A549 (cell line): ENCODE data around the gene MKNK2. TPM values are rescaled to one million over a fixed set of nuclear protein-coding genes. Genes with fewer than 3 reads are reported as not detected.

Experiments
- ATAC-seq, 2 experiments: fragments of 200-7000 bp in 1 of 2; fragments of >200 bp in 1 of 2; cut with Nextera tagmentation in 1 of 2; cut with Tn5 transposase in 1 of 2; 3 replicates each; pipeline versions ENCODE4 v1.8.0 to v1.9.1; 2018 to 2020; ENCODE audit warnings: mild to moderate bottlenecking in 1 of 2, moderate library complexity in 1 of 2
- CTCF ChIA-PET: fragments of 300-600 bp; sonication (Branson Sonifier 250); formaldehyde crosslinking; extraction: SDS; loops from one replicate; lab custom pipeline; 2021; ENCODE audit warnings: antibody characterized with exemption, inconsistent platforms; lab: Yijun Ruan, JAX
- POLR2A ChIA-PET: fragments of 350-600 bp; formaldehyde crosslinking; extraction: SDS; loops from one replicate; lab custom pipeline; 2021; ENCODE audit warnings: antibody characterized with exemption, inconsistent platforms; lab: Yijun Ruan, JAX
- DNase-seq, 2 experiments: peaks; one replicate each; pipeline versions ENCODE4 v3.0.0 to v3.0.0-alpha.2; 2011 to 2016; ENCODE audit warnings: low read depth in 1 of 2, low spot score in 1 of 2
- FAIRE-seq: peaks from 2 replicates; lab custom pipeline; 2011; peaks lifted over from hg19 to GRCh38; lab: Jason Lieb, UNC
- H3K27ac ChIP-seq, 2 experiments: fragments of >200 bp; sonication (Bioruptor Twin); formaldehyde crosslinking; 3 replicates each; pipeline ENCODE4 v1.5.1; 2016 to 2017
- H3K4me1 ChIP-seq: fragments of >200 bp; sonication (Bioruptor Twin); formaldehyde crosslinking; 3 replicates; pipeline ENCODE4 v1.6.1; 2016
- H3K4me2 ChIP-seq: fragments of >200 bp; sonication (Bioruptor Twin); formaldehyde crosslinking; 3 replicates; pipeline ENCODE4 v1.6.1; 2016
- H3K4me3 ChIP-seq: fragments of >200 bp; sonication (Bioruptor Twin); formaldehyde crosslinking; 3 replicates; pipeline ENCODE4 v1.5.1; 2016
- H3K9me3 ChIP-seq: fragments of >200 bp; sonication (Bioruptor Twin); formaldehyde crosslinking; 3 replicates; pipeline ENCODE4 v1.6.1; 2016
- CBX2 ChIP-seq: fragments of 200-600 bp; sonication (generic); IDR thresholded peaks from 2 replicates; pipeline ENCODE4 v1.6.1; 2016; ENCODE audit warnings: low read depth, mild to moderate bottlenecking, borderline replicate concordance
- CHD2 ChIP-seq: fragments of 150-350 bp; IDR thresholded peaks from 2 replicates; pipeline ENCODE4 v1.6.1; 2014; ENCODE audit warnings: low read length; ENCODE audit not compliant: partially characterized antibody
- CHD4 ChIP-seq: fragments of 200-600 bp; sonication (generic); IDR thresholded peaks from 2 replicates; pipeline ENCODE4 v1.6.1; 2016; ENCODE audit warnings: antibody characterized with exemption, mild to moderate bottlenecking, borderline replicate concordance
- EHF ChIP-seq: fragments of 250-450 bp; sonication (Bioruptor Pico); IDR thresholded peaks from 2 replicates; pipeline ENCODE4 v1.5.0; 2020; ENCODE audit warnings: mild to moderate bottlenecking
- EP300 ChIP-seq, 2 experiments: fragments of >200 bp; sonication (Bioruptor Twin); formaldehyde crosslinking; IDR thresholded peaks; 2 replicates in 1 of 2; 3 replicates in 1 of 2; pipeline ENCODE4 v1.6.1; 2016 to 2017
- FOSB ChIP-seq: fragments of 250-450 bp; sonication (Bioruptor Pico); IDR thresholded peaks from 2 replicates; pipeline ENCODE4 v1.5.0; 2020; ENCODE audit warnings: mild to moderate bottlenecking, moderate library complexity
- HDAC2 ChIP-seq: fragments of 200-600 bp; sonication (generic); IDR thresholded peaks from 2 replicates; pipeline ENCODE4 v1.6.1; 2016
- HEYL ChIP-seq: fragments of 250-450 bp; sonication (Bioruptor Pico); IDR thresholded peaks from 2 replicates; pipeline ENCODE4 v1.8.0; 2021; ENCODE audit warnings: mild to moderate bottlenecking, moderate library complexity
- HOXA7 ChIP-seq: fragments of 250-450 bp; sonication (Bioruptor Pico); IDR thresholded peaks from 2 replicates; pipeline ENCODE4 v1.5.0; 2020; ENCODE audit warnings: mild to moderate bottlenecking, moderate library complexity
- HOXB5 ChIP-seq: fragments of 250-450 bp; sonication (Bioruptor Pico); IDR thresholded peaks from 2 replicates; pipeline ENCODE4 v1.5.0; 2020; ENCODE audit warnings: mild to moderate bottlenecking, moderate library complexity
- MAFK ChIP-seq: fragments of 450-650 bp; IDR thresholded peaks from 2 replicates; pipeline ENCODE4 v1.6.1; 2014; ENCODE audit not compliant: partially characterized antibody
- MAZ ChIP-seq: fragments of 150-350 bp; IDR thresholded peaks from 2 replicates; pipeline ENCODE4 v1.6.1; 2014; ENCODE audit warnings: antibody characterized with exemption, low read depth, low read length, borderline replicate concordance
- NPAS2 ChIP-seq: fragments of 250-450 bp; sonication (Bioruptor Pico); IDR thresholded peaks from 2 replicates; pipeline ENCODE4 v1.8.0; 2022; ENCODE audit warnings: mild to moderate bottlenecking, moderate library complexity, borderline replicate concordance
- PHF8 ChIP-seq: fragments of 200-600 bp; sonication (generic); IDR thresholded peaks from 2 replicates; pipeline ENCODE4 v1.6.1; 2016; ENCODE audit warnings: low read depth, mild to moderate bottlenecking, antibody characterized with exemption, moderate library complexity, borderline replicate concordance
- POLR2AphosphoS2 ChIP-seq: conservative IDR thresholded peaks from 2 replicates; pipeline ENCODE4 v1.6.1; 2012; ENCODE audit warnings: low read length, improper control_type of control experiment, inconsistent platforms
- RCOR1 ChIP-seq: fragments of 150-350 bp; IDR thresholded peaks from 2 replicates; pipeline ENCODE4 v1.6.1; 2014; ENCODE audit warnings: antibody characterized with exemption, low read length, low read depth
- TFCP2L1 ChIP-seq: fragments of 250-450 bp; sonication (Bioruptor Pico); IDR thresholded peaks from 2 replicates; pipeline ENCODE4 v1.5.0; 2021; ENCODE audit warnings: mild to moderate bottlenecking
- ZNF302 ChIP-seq: fragments of 250-450 bp; sonication (Bioruptor Pico); IDR thresholded peaks from 2 replicates; pipeline ENCODE4 v1.9.0; 2021; ENCODE audit warnings: inconsistent platforms, mild to moderate bottlenecking, moderate library complexity
- WGBS: methylation state at CpG from one replicate; pipeline ENCODE4 v1.1.6; 2017; ENCODE audit errors: missing lambda C conversion rate; 5-methylcytosine and 5-hydroxymethylcytosine counted together
- polyA plus RNA-seq, 4 experiments: library from polyadenylated mRNA; depleted of rRNA in 3 of 4; stranded (reverse); fragments of >200 nt; fragmentation: RNase III in 1 of 4; extraction: RNeasy Plus Mini Kit Qiagen cat#74134 plus additional on column Dnase treatment in 1 of 4; gene quantifications; 2 replicates in 3 of 4; 3 replicates in 1 of 4; pipeline ENCODE4 v1.2.3, GENCODE V29; 2011 to 2017
- TF ChIP-seq, protein P1 (sequence below): fragments of 450-650 bp; IDR thresholded peaks from 2 replicates; pipeline ENCODE4 v1.6.1; 2014; ENCODE audit warnings: antibody characterized with exemption
- TF ChIP-seq, protein P2 (sequence below): fragments of >200 bp; sonication (Bioruptor Twin); formaldehyde crosslinking; IDR thresholded peaks from 2 replicates; pipeline ENCODE4 v1.6.1; 2016
- TF ChIP-seq, protein P3 (sequence below): fragments of >200 bp; sonication (Bioruptor Twin); formaldehyde crosslinking; IDR thresholded peaks from 3 replicates; pipeline ENCODE4 v1.6.1; 2016
- TF ChIP-seq, protein P4 (sequence below): IDR thresholded peaks from 2 replicates; pipeline ENCODE4 v1.6.1; 2012
- TF ChIP-seq, protein P5 (sequence below): fragments of 200-600 bp; sonication (generic); IDR thresholded peaks from 2 replicates; pipeline ENCODE4 v1.6.1; 2016; ENCODE audit warnings: antibody characterized with exemption, mild to moderate bottlenecking, moderate library complexity

Gene MKNK2
- polyA plus RNA-seq, 2 of the 4 experiments (the other 2 are of a cell fraction): 48.3 to 56.7 TPM

DNA sequence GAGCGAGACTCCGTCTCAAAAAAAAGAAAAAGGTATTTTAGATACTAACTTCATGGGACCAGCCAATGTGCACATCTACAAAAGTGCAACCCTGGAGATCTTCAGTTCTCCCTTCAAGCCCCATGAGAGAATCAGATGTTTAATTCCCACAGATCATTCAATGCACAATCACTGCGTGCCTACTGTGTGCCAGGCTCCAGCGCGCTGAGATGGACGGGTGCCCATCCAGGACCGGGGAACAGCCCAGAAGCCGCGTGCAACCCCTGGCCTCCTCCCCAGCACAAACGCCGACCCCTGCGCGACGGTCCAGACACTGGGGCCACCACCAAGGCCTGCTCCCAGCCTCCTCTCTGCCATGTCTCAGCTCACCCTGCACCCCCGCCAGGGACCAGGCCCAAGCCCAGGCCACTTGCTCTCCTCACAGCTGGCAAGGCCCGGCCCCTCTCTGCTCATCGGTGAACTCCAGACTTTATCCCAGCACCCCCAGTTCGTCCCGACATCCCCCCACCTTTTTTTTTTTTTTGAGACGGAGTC lies 40.8 kb downstream of the MKNK2 start:
- Histone ChIP-seq H3K9me3 (no peaks in the 10 kb centered on the region), H3K4me3 (no peak overlapping the region), H3K27ac (no peak overlapping the region), H3K4me2 (no peak overlapping the region), H3K4me1 (peaks cover 8% of the 10 kb centered on the region; the same call in 1 of the 3 replicates)
- TF ChIP-seq HOXA7 (no peak), TFCP2L1 (CRISPR knock-in tag) (no peak), ZNF302 (no peak), MAZ (no peak), CHD2 (no peak)
- CTCF ChIA-PET: interaction anchor here (0.5 to 1.4 kb wide), 3 partner anchors 11 to 543 kb away, joined by 3 read pairs; no protein-coding TSS in a partner anchor
- ATAC-seq (no peak; a peak in 1 of 6 replicates), DNase-seq (no peak), FAIRE-seq (no peak)
- WGBS: 98% methylated on average over 14 of the region's 20 CpGs
- POLR2A ChIA-PET: no interaction called here

DNA sequence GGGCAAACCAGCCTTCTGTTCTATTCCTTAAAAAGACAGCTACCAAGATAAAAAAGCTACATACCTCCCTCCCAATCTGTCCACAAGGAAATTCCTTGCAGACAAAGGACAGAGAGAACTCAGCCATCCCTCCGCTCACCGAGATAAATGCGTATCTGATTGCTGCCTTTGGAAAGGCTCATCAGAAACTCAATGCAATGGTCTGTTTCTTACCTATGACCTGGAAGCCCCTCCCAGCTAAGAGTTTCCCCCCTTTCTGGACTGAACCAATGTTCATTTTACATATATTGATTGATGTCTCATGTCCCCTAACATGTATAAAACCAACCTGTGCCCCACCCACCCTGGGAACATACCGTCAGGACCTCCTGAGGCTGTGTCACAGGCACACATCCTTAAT lies 47.2 kb downstream of the MKNK2 start:
- POLR2A ChIA-PET: no interaction called here
- no peak overlapping the region for H3K4me2 ChIP-seq
- DNase-seq (no peak), FAIRE-seq (no peak), ATAC-seq (no peak)
- no peaks in the 10 kb centered on the region for H3K9me3 ChIP-seq
- H3K27ac ChIP-seq: no peak overlapping the region
- CTCF ChIA-PET: interaction anchor here (0.6 to 1.6 kb wide), 6 partner anchors 15 to 508 kb away, joined by 3 to 6 read pairs (median 3); no protein-coding TSS in a partner anchor
- H3K4me1 ChIP-seq: no peaks in the 10 kb centered on the region
- TF ChIP-seq HEYL (CRISPR knock-in tag) (no peak), ZNF302 (no peak), POLR2AphosphoS2 (no peak), HDAC2 (no peak)
- TF ChIP-seq, protein P1, sequence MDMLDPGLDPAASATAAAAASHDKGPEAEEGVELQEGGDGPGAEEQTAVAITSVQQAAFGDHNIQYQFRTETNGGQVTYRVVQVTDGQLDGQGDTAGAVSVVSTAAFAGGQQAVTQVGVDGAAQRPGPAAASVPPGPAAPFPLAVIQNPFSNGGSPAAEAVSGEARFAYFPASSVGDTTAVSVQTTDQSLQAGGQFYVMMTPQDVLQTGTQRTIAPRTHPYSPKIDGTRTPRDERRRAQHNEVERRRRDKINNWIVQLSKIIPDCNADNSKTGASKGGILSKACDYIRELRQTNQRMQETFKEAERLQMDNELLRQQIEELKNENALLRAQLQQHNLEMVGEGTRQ: no peak
- WGBS: 84% methylated on average over 4 of the region's 4 CpGs
- H3K4me3 ChIP-seq: no peak overlapping the region

DNA sequence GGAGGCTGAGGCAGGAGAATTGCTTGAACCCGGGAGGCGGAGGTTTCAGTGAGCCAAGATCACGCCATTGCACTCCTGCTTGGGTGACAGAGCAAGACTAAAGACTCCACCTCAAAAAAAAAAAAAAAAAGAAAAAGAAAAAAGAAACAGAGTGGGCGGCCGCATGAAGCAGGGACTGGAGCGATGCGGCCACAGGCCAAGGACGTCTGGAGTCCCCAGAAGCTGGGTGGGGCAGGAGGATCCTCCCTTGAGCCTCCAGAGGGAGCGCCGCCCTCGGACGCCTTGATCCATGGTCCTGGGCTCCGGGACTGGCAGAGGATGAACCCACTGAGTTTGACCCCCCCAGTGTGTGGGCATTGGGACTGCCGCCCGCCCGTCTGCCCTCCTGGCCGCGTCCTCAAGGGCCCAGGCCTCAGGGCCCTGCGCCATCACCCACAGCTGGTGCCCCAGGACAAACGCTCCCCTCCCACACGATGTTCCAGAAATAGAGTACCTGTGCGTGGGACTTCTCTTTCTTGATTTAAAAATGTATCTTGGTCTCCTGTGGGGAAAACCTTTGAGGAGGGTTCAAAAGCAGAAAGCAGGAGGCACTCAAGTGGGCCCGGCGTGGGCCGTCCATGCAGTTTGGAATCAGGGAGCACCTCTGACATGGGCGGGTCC lies 51.1 kb downstream of the MKNK2 start:
- ATAC-seq (no peak), FAIRE-seq (no peak), DNase-seq (no peak)
- H3K9me3 ChIP-seq: 0 out of 3 replicates have a peak, but pooled peaks cover 3% of the 10 kb centered on the region
- 94% methylated on average over 24 of the region's 26 CpGs for WGBS
- H3K4me3 ChIP-seq: no peak overlapping the region
- CTCF ChIA-PET: no interaction called here
- no peaks in the 10 kb centered on the region for H3K4me1 ChIP-seq
- TF ChIP-seq CHD4: no peak
- no peak for TF ChIP-seq POLR2AphosphoS2
- no peak for TF ChIP-seq HOXB5 (CRISPR knock-in tag)
- no peak for TF ChIP-seq MAFK
- TF ChIP-seq FOSB: no peak
- TF ChIP-seq, protein P2, sequence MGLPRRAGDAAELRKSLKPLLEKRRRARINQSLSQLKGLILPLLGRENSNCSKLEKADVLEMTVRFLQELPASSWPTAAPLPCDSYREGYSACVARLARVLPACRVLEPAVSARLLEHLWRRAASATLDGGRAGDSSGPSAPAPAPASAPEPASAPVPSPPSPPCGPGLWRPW: no peak
- TF ChIP-seq PHF8: no peak
- no peak for TF ChIP-seq CBX2
- no peak for TF ChIP-seq TFCP2L1 (CRISPR knock-in tag)
- TF ChIP-seq, protein P3, sequence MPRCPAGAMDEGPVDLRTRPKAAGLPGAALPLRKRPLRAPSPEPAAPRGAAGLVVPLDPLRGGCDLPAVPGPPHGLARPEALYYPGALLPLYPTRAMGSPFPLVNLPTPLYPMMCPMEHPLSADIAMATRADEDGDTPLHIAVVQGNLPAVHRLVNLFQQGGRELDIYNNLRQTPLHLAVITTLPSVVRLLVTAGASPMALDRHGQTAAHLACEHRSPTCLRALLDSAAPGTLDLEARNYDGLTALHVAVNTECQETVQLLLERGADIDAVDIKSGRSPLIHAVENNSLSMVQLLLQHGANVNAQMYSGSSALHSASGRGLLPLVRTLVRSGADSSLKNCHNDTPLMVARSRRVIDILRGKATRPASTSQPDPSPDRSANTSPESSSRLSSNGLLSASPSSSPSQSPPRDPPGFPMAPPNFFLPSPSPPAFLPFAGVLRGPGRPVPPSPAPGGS: no peak
- no peak for TF ChIP-seq EHF (CRISPR knock-in tag)
- no peak for TF ChIP-seq NPAS2 (CRISPR knock-in tag)
- no peak for TF ChIP-seq RCOR1
- TF ChIP-seq, protein P4, sequence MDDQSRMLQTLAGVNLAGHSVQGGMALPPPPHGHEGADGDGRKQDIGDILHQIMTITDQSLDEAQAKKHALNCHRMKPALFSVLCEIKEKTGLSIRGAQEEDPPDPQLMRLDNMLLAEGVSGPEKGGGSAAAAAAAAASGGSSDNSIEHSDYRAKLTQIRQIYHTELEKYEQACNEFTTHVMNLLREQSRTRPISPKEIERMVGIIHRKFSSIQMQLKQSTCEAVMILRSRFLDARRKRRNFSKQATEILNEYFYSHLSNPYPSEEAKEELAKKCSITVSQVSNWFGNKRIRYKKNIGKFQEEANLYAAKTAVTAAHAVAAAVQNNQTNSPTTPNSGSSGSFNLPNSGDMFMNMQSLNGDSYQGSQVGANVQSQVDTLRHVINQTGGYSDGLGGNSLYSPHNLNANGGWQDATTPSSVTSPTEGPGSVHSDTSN: no peak
- no peak for TF ChIP-seq HEYL (CRISPR knock-in tag)
- no peak for TF ChIP-seq MAZ
- TF ChIP-seq, protein P5, sequence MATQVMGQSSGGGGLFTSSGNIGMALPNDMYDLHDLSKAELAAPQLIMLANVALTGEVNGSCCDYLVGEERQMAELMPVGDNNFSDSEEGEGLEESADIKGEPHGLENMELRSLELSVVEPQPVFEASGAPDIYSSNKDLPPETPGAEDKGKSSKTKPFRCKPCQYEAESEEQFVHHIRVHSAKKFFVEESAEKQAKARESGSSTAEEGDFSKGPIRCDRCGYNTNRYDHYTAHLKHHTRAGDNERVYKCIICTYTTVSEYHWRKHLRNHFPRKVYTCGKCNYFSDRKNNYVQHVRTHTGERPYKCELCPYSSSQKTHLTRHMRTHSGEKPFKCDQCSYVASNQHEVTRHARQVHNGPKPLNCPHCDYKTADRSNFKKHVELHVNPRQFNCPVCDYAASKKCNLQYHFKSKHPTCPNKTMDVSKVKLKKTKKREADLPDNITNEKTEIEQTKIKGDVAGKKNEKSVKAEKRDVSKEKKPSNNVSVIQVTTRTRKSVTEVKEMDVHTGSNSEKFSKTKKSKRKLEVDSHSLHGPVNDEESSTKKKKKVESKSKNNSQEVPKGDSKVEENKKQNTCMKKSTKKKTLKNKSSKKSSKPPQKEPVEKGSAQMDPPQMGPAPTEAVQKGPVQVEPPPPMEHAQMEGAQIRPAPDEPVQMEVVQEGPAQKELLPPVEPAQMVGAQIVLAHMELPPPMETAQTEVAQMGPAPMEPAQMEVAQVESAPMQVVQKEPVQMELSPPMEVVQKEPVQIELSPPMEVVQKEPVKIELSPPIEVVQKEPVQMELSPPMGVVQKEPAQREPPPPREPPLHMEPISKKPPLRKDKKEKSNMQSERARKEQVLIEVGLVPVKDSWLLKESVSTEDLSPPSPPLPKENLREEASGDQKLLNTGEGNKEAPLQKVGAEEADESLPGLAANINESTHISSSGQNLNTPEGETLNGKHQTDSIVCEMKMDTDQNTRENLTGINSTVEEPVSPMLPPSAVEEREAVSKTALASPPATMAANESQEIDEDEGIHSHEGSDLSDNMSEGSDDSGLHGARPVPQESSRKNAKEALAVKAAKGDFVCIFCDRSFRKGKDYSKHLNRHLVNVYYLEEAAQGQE: no peak
- no peak for TF ChIP-seq EP300 (IDR thresholded peaks at IDR 0.05)
- no peak for TF ChIP-seq CHD2
- TF ChIP-seq, all 56 proteins: peak for 0
- H3K27ac ChIP-seq: no peak overlapping the region
- no peak overlapping the region for H3K4me2 ChIP-seq
- POLR2A ChIA-PET: no interaction called here
